ENCODE measurements around the gene CLDN14. TPM values are rescaled to one million over a fixed set of nuclear protein-coding genes. Genes with fewer than 3 reads are reported as not detected.

Gene CLDN14
- total RNA-seq, 1 donor from 2014 or later: not detected

GRCh38 chr21:36454706-36455105 lies 25.2 kb downstream of the CLDN14 start:
- Histone ChIP-seq H3K9me3 (ENCODE audit: low read depth) (no peaks in the 10 kb centered on the region), H3K4me1 (peaks cover 16% of the 10 kb centered on the region), H3K4me3 (no peak overlapping the region), H4K20me1 (ENCODE audit: low read depth) (no peaks in the 10 kb centered on the region), H3K27ac (no peak overlapping the region), H3K79me2 (ENCODE audit: low read depth) (no peaks in the 10 kb centered on the region), H2AFZ (replicated peaks) (no peak overlapping the region), H3K36me3 (no peaks in the 10 kb centered on the region), H3K9ac (no peak overlapping the region), H3K4me2 (peak overlapping the region; percentile 13), H3F3A (ENCODE audit: low read depth) (peaks cover 12% of the 10 kb centered on the region), H3K27me3 (no peaks in the 10 kb centered on the region)
- peaks cover 11% of the 10 kb centered on the region for H3K4me1 Mint-ChIP-seq
- no peaks in the 10 kb centered on the region for H3K36me3 Mint-ChIP-seq
- TF ChIP-seq CTCF (IDR thresholded peaks at IDR 0.05) (no peak), EZH2phosphoT487 (IDR thresholded peaks at IDR 0.05) (no peak), EZH2 (IDR thresholded peaks at IDR 0.05) (no peak)
- H3K27ac Mint-ChIP-seq: no peak overlapping the region
- DNase-seq (ENCODE audit: low spot score): no peak
- H3K27me3 Mint-ChIP-seq (ENCODE audit: insufficient read depth, low read depth): peaks cover 8% of the 10 kb centered on the region
- H3K4me3 Mint-ChIP-seq: no peak overlapping the region
- peaks cover 3% of the 10 kb centered on the region for H3K9me3 Mint-ChIP-seq

- Mint-ChIP-seq H3K4me1 (peaks cover 11% of the 10 kb centered on the region), H3K27ac (peak overlapping the region; percentile 70), H3K36me3 (no peaks in the 10 kb centered on the region), H3K4me3 (no peak overlapping the region), H3K9me3 (peaks cover 3% of the 10 kb centered on the region), H3K27me3 (ENCODE audit: insufficient read depth, low read depth) (peaks cover 8% of the 10 kb centered on the region)
- Histone ChIP-seq H3K27me3 (no peaks in the 10 kb centered on the region), H3K4me2 (peak overlapping the region; percentile 64), H3K27ac (no peak overlapping the region), H2AFZ (replicated peaks) (no peak overlapping the region), H3K9ac (no peak overlapping the region), H3K9me3 (ENCODE audit: low read depth) (no peaks in the 10 kb centered on the region), H3F3A (ENCODE audit: low read depth) (peaks cover 12% of the 10 kb centered on the region), H4K20me1 (ENCODE audit: low read depth) (no peaks in the 10 kb centered on the region), H3K79me2 (ENCODE audit: low read depth) (no peaks in the 10 kb centered on the region), H3K36me3 (no peaks in the 10 kb centered on the region), H3K4me3 (no peak overlapping the region), H3K4me1 (peaks cover 16% of the 10 kb centered on the region)
- no peak for TF ChIP-seq CTCF (IDR thresholded peaks at IDR 0.05)
- no peak for TF ChIP-seq EZH2 (IDR thresholded peaks at IDR 0.05)
- TF ChIP-seq EZH2phosphoT487 (IDR thresholded peaks at IDR 0.05): no peak
- peak; percentile 53 for DNase-seq (ENCODE audit: low spot score)
Measured at GRCh38 chr21:36454093-36454531, 25.8 kb downstream of the CLDN14 start.

GRCh38 chr21:36452281-36452825 lies 27.6 kb downstream of the CLDN14 start:
- no peak overlapping the region for H3K9ac ChIP-seq
- no peaks in the 10 kb centered on the region for H4K20me1 ChIP-seq (ENCODE audit: low read depth)
- H3K27me3 Mint-ChIP-seq (ENCODE audit: insufficient read depth, low read depth): peaks cover 9% of the 10 kb centered on the region
- H3K36me3 Mint-ChIP-seq: no peaks in the 10 kb centered on the region
- H3K79me2 ChIP-seq (ENCODE audit: low read depth): no peaks in the 10 kb centered on the region
- no peak overlapping the region for H3K4me3 Mint-ChIP-seq
- no peak for DNase-seq (ENCODE audit: low spot score)
- TF ChIP-seq CTCF (IDR thresholded peaks at IDR 0.05) (no peak), EZH2phosphoT487 (IDR thresholded peaks at IDR 0.05) (no peak), EZH2 (IDR thresholded peaks at IDR 0.05) (no peak)
- peaks cover 11% of the 10 kb centered on the region for H3K4me1 Mint-ChIP-seq
- peaks cover 3% of the 10 kb centered on the region for H3K9me3 Mint-ChIP-seq
- peaks cover 16% of the 10 kb centered on the region for H3K4me1 ChIP-seq
- H3F3A ChIP-seq (ENCODE audit: low read depth): peaks cover 12% of the 10 kb centered on the region
- no peak overlapping the region for H2AFZ ChIP-seq (replicated peaks)
- no peaks in the 10 kb centered on the region for H3K27me3 ChIP-seq
- H3K4me3 ChIP-seq: no peak overlapping the region
- H3K9me3 ChIP-seq (ENCODE audit: low read depth): no peaks in the 10 kb centered on the region
- H3K27ac Mint-ChIP-seq: no peak overlapping the region
- H3K27ac ChIP-seq: no peak overlapping the region
- no peaks in the 10 kb centered on the region for H3K36me3 ChIP-seq
- H3K4me2 ChIP-seq: no peak overlapping the region

Data from neural progenitor cell (in vitro differentiated cells).